SU-DHL-6 (cell line): ENCODE data around the gene TMEM170B.

ENCODE experiments used
- H2AFZ ChIP-seq: fragments of 200-600 bp; sonication (generic); 2 replicates; pipeline ENCODE4 v1.6.1; 2014; ENCODE audit warnings: low read depth, mild to moderate bottlenecking, moderate library complexity, mixed read lengths, antibody characterized with exemption, low read length; ENCODE audit not compliant: severe bottlenecking
- H3F3A ChIP-seq: fragments of 200-600 bp; shearing (Covaris generic); 2 replicates; pipeline ENCODE4 v1.6.0; 2016; ENCODE audit warnings: antibody characterized with exemption, mild to moderate bottlenecking; ENCODE audit not compliant: insufficient read depth
- H3K27ac ChIP-seq: fragments of 200-600 bp; sonication (generic); 2 replicates; pipeline ENCODE4 v1.5.1; 2016; ENCODE audit warnings: low read depth, mild to moderate bottlenecking, low read length, moderate library complexity, mixed read lengths
- H3K27me3 ChIP-seq: fragments of 200-600 bp; sonication (generic), shearing (Covaris generic); 2 replicates; pipeline ENCODE4 v1.6.0; 2014; ENCODE audit warnings: mild to moderate bottlenecking, low read length
- H3K36me3 ChIP-seq: fragments of 200-600 bp; sonication (generic); 2 replicates; pipeline ENCODE4 v1.6.1; 2014; ENCODE audit warnings: mild to moderate bottlenecking, low read length, mixed read lengths
- H3K4me2 ChIP-seq: fragments of 300-600, 200-600 bp; shearing (Covaris generic), sonication (generic); 2 replicates; pipeline ENCODE4 v1.6.0; 2014; ENCODE audit warnings: low read length, low read depth, mild to moderate bottlenecking; ENCODE audit not compliant: poor library complexity, severe bottlenecking
- H3K4me3 ChIP-seq: fragments of 200-600 bp; sonication (generic); 2 replicates; pipeline ENCODE4 v1.5.1; 2014; ENCODE audit warnings: antibody characterized with exemption, low read length, mild to moderate bottlenecking, mixed read lengths; ENCODE audit not compliant: insufficient read depth, poor library complexity, severe bottlenecking
- H3K79me2 ChIP-seq: fragments of 200-600 bp; sonication (generic); 2 replicates; pipeline ENCODE4 v1.6.1; 2014; ENCODE audit warnings: mild to moderate bottlenecking, low read length, moderate library complexity; ENCODE audit not compliant: insufficient read depth
- H3K9ac ChIP-seq: fragments of 200-600 bp; sonication (generic); 2 replicates; pipeline ENCODE4 v1.7.0; 2014; ENCODE audit warnings: mild to moderate bottlenecking, low read length
- H3K9me2 ChIP-seq: fragments of 200-600 bp; sonication (generic); replicated peaks from 2 replicates; pipeline ENCODE4 v1.6.1; 2014; ENCODE audit warnings: low read length; ENCODE audit not compliant: insufficient read depth
- H3K9me3 ChIP-seq: fragments of 200-600 bp; sonication (generic); 2 replicates; pipeline ENCODE4 v1.6.1; 2014; ENCODE audit warnings: low read length, mixed read lengths; ENCODE audit not compliant: insufficient read depth
- H4K20me1 ChIP-seq: fragments of 200-600 bp; sonication (generic); 2 replicates; pipeline ENCODE4 v1.6.1; 2014; ENCODE audit warnings: low read depth, mild to moderate bottlenecking, antibody characterized with exemption, low read length, moderate library complexity, mixed read lengths
- CTCF ChIP-seq: fragments of 200-600 bp; sonication (generic); IDR thresholded peaks from one replicate; pipeline ENCODE4 v1.5.1; 2017; ENCODE audit warnings: antibody characterized with exemption, mild to moderate bottlenecking, low read length, moderate library complexity; ENCODE audit not compliant: insufficient read depth, poor library complexity, severe bottlenecking
- EZH2phosphoT487 ChIP-seq: fragments of 200-600 bp; sonication (generic), shearing (Covaris generic); conservative IDR thresholded peaks from 2 replicates; pipeline ENCODE4 v1.6.1; 2018; ENCODE audit warnings: mild to moderate bottlenecking, antibody characterized with exemption, low read length, moderate library complexity, mixed read lengths

Gene TMEM170B

GRCh38 chr6:11495565-11496145 is 41.9 kb upstream of the TMEM170B start:
- Histone ChIP-seq H3K4me2 (peak overlapping the region; percentile 53), H3K9me2 (no peaks in the 10 kb centered on the region), H3K36me3 (peaks cover under 1% of the 10 kb centered on the region; the same call in 1 of the 2 replicates)

GRCh38 chr6:11496152-11497060 is 41.1 kb upstream of the TMEM170B start:
- Histone ChIP-seq H3K4me2 (peak overlapping the region; percentile 53), H3K9me2 (no peaks in the 10 kb centered on the region), H3K9me3 (peaks cover 4% of the 10 kb centered on the region; the same call in 1 of the 2 replicates), H3K36me3 (peaks cover 5% of the 10 kb centered on the region; the same call in 1 of the 2 replicates), H4K20me1 (no peaks in the 10 kb centered on the region), H2AFZ (peak overlapping the region; percentile 61), H3K9ac (peak overlapping the region; percentile 42), H3K27ac (peak overlapping the region; percentile 92), H3K27me3 (no peaks in the 10 kb centered on the region), H3K4me3 (no peak overlapping the region), H3K79me2 (no peaks in the 10 kb centered on the region), H3F3A (peaks cover 43% of the 10 kb centered on the region)
- TF ChIP-seq CTCF (peak; percentile 99), EZH2phosphoT487 (no peak)

More at GRCh38 chr6:11495565-11496145, 41.9 kb upstream of the TMEM170B start:
- H3K4me3 ChIP-seq = no peak overlapping the region
- peak overlapping the region; percentile 92 for H3K27ac ChIP-seq
- peaks cover 43% of the 10 kb centered on the region for H3F3A ChIP-seq
- H3K9ac ChIP-seq = peak overlapping the region; percentile 42
- H3K79me2 ChIP-seq = no peaks in the 10 kb centered on the region
- peak overlapping the region; percentile 46 for H2AFZ ChIP-seq
- no peaks in the 10 kb centered on the region for H4K20me1 ChIP-seq
- no peaks in the 10 kb centered on the region for H3K27me3 ChIP-seq
- H3K9me3 ChIP-seq = peaks cover 4% of the 10 kb centered on the region; the same call in 1 of the 2 replicates
- TF ChIP-seq EZH2phosphoT487 (no peak), CTCF (no peak)

- no peak overlapping the region for H3K4me2 ChIP-seq
- TF ChIP-seq EZH2phosphoT487 = no peak
- TF ChIP-seq CTCF = no peak
These were observed 40.4 kb upstream of the TMEM170B start for GRCh38 chr6:11497107-11497506.

More at GRCh38 chr6:11497107-11497506, 40.4 kb upstream of the TMEM170B start:
- no peak overlapping the region for H3K9ac ChIP-seq
- H4K20me1 ChIP-seq = no peaks in the 10 kb centered on the region
- H3K27me3 ChIP-seq = no peaks in the 10 kb centered on the region
- H2AFZ ChIP-seq = no peak overlapping the region
- peaks cover 4% of the 10 kb centered on the region; the same call in 1 of the 2 replicates for H3K9me3 ChIP-seq
- H3K36me3 ChIP-seq = peaks cover 5% of the 10 kb centered on the region; the same call in 1 of the 2 replicates
- H3K79me2 ChIP-seq = no peaks in the 10 kb centered on the region
- H3K4me3 ChIP-seq = no peak overlapping the region
- no peak overlapping the region for H3K27ac ChIP-seq
- H3F3A ChIP-seq = peaks cover 40% of the 10 kb centered on the region
- no peaks in the 10 kb centered on the region for H3K9me2 ChIP-seq
